Epithelial cell of esophagus (primary cell): ENCODE results near the gene NMBR.

Source experiments
- DNase-seq: peaks from one replicate; pipeline ENCODE4 v3.0.0; 2010; ENCODE audit warnings: low read depth
- H3K4me3 ChIP-seq: 2 replicates; pipeline ENCODE4 v1.5.1; 2011; ENCODE audit warnings: mild to moderate bottlenecking, low read length, control low read depth
- TF ChIP-seq, protein P1 (sequence below): IDR thresholded peaks from 2 replicates; pipeline ENCODE4 v1.5.1; 2011; ENCODE audit warnings: low read depth, mild to moderate bottlenecking, low read length, control low read depth, inconsistent platforms; ENCODE audit not compliant: insufficient read depth; ENCODE audit errors: missing control alignments

The NMBR gene

DNA sequence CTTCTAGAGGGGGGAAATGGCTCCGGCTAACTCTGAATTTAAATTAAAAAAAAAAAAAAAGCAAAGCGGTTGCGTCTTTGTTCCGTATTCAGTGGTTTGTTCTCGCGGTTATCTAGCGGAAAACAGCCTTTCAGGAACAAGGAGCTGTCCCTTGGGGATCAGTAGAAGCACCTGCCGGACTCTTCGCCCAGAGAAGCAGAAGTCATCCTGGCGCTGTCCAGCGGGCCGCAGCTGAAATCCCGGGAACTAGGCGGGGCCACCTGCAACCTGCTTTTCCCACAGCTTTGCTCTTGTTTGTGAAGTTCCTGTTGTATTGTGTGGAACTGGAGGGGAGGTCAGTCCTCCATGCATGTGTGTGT lies 58.1 kb downstream of the NMBR start:
- TF ChIP-seq, protein P1, sequence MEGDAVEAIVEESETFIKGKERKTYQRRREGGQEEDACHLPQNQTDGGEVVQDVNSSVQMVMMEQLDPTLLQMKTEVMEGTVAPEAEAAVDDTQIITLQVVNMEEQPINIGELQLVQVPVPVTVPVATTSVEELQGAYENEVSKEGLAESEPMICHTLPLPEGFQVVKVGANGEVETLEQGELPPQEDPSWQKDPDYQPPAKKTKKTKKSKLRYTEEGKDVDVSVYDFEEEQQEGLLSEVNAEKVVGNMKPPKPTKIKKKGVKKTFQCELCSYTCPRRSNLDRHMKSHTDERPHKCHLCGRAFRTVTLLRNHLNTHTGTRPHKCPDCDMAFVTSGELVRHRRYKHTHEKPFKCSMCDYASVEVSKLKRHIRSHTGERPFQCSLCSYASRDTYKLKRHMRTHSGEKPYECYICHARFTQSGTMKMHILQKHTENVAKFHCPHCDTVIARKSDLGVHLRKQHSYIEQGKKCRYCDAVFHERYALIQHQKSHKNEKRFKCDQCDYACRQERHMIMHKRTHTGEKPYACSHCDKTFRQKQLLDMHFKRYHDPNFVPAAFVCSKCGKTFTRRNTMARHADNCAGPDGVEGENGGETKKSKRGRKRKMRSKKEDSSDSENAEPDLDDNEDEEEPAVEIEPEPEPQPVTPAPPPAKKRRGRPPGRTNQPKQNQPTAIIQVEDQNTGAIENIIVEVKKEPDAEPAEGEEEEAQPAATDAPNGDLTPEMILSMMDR = no peak
- H3K4me3 ChIP-seq = no peak overlapping the region
- peak; percentile 75 for DNase-seq

DNA sequence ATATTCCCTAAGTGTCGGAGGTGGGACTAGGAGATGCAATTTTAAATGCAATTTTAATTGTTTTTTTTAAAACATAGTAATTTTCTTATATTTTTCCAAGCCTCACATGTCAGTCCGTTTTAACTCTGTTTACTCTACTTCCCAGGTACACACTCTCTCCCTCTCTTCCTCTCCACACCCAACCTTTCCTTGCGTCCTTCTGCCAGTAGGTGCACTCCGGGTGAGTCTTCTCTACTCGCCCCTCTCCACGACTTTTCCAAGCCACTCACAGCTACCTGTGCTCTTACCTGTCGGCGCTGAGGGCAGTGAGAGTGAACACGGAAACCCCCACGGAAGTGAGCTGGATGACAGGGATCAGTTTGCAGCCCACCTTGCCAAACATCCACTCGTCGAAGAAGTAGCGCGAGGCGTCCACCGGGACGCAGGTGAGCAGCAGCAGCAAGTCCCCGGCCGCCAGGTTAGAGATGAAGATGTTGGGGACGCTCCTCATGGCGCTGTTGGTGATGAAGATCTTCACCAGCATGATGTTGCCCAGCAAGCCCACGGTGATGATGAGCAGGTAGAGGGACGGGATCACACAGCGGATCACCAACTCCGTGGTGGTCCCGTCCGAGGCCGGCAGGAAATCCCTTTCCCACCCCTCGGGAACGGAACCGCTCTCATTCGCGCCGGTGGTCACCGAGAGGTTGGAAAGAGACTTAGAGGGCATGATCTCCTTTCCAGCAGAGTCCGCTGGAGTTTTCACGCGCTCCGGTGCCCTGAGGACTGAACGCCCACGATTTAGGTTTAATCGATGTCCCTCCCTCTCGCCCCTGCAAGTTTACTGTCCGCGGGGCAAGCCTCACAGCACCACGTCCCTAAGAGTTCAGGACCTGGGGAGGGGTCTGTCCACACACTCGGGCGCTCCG lies 58.7 kb downstream of the NMBR start:
- DNase-seq = no peak
- TF ChIP-seq, protein P1 = no peak
- no peak overlapping the region for H3K4me3 ChIP-seq

DNA sequence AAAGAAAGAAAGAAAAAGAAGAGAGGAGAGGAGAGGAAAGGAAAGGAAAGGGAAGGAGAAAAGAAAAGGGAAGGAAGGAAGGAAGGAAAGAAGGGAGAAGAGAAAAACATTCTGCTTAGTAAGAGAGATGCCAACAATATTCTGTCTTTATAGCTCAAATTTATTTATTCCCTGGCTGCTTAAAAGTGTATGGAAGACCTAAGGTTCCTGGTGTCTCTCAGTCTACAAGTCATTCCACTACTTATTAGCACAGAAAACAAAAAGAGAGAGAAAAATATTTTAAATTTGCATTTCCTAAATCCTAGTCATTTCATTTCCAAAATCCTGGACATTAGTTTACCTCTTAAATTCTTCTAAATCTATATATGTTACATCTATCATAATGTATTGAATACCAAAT lies 67.8 kb downstream of the NMBR start:
- TF ChIP-seq, protein P1 = no peak
- DNase-seq = no peak

DNA sequence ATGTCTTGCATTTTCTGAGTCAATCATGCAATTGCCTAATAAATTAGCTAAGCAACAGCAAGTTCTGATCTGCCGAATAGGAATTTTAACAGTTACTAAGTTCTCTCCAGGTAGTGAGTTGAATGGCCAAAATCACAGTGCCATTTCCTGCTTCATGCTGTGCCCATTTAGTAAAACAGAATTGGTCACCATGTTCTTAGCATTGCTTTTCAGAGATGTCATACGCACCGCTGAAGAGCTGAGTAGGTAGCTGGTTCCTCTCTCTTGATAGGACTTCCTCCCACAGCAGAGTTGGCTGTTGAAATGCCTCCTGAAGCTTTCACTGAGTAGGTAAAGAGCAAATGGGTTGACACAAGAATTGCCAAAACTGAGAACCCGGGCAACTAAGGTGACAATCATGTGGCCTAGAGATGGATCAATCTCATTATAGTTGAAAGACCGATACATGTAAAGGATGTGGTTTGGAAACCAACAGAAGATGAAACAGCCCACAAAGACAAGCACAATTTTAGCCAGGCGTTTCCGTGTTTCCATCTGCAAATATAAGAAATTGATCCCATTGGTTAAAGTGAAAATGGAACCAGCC lies 71.3 kb downstream of the NMBR start:
- peak; percentile 40 for DNase-seq
- TF ChIP-seq, protein P1 = no peak
- no peak overlapping the region for H3K4me3 ChIP-seq

More for the DNA sequence above, 67.8 kb downstream of the NMBR start:
- no peak overlapping the region for H3K4me3 ChIP-seq

DNA sequence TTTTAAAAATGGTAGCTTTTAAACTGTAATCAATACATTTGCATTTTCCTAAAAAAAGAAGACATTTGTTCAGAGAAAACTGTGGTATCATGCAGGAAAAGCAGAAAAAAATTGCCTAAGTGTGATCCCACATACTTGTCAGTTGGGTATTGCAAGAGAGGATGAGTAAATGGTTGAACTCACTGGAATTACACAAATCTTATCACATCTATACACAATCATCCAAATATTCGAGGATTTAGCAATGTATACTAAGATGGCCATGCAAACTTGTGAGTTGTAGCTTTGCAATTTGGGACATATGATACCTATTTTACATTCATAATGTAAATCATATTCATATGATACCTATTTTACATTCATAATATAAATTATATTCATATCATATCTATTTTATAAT lies 72.4 kb downstream of the NMBR start:
- TF ChIP-seq, protein P1 = no peak
- no peak overlapping the region for H3K4me3 ChIP-seq
- peak; percentile 15 for DNase-seq

DNA sequence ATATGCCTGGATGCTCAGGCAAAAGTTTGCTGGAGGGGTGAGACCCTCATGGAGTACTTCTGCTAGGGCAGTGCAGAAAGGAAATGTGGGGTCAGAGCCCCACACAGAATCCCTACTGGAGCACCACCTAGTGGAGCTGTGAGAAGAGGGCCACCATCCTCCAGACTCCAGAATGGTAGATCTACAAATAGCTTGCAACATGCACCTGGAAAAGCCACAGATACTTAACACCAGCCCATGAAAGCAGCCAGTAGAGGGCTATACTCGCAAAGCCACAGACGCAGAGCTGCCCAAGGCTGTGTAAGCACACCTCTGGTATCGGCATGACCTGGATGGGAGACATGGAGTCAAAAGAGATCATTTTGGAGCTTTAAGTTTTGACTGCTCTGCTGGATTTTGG lies 74.9 kb downstream of the NMBR start:
- H3K4me3 ChIP-seq = no peak overlapping the region
- TF ChIP-seq, protein P1 = no peak
- DNase-seq = no peak
